ENCODE results near the gene KANSL3.

Gene KANSL3

DNA sequence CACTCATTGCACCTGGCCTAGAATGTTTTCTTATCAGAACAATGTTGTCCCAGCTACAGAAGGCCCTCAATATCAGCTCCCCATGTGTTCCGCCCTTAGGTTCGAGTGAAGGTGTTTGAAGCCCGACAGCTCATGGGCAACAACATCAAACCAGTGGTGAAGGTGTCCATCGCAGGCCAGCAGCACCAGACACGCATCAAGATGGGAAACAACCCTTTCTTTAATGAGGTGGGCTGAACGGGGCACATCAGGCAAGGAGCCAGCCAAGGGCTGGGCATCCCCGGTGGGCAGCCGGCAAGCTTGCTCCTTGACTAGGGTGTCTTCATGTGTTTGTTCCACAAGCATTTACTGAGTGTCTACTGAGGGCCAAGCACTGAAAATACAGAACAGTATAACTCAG is 13.7 kb upstream of the KANSL3 start:
- no peak for DNase-seq

- no peak for DNase-seq
Measured at GRCh38 chr2:96649342-96649741, 11.2 kb upstream of the KANSL3 start.

DNA sequence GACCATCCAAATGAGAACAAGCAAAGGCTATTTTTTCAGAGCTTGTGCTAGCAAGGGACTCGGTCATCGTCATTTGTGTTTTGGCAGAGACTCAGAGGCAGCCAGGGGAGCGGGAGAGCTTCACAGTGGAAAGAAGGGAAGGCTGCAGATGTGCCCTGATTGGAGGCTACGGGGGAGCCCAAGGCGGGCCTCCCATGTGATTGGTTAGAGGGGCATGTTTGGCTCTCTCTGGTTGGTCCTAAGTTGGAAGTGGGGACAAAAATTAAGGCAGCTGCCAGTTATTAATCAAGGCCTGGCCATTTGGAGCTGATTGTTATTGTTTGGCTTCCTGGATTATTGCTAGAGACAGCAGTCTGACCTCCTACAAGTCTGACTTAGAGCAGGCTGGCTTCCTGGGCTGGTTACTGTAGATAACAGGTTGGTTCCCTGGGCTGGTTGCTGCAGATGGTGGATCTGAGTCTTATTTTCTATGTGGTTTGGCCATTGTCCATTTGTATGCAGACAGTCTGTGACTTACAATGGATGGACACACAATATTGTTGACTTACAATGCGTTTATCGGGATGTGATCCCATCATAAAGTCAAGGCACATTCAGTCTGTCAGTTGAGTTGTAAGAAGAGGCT is 10.3 kb upstream of the KANSL3 start:
- DNase-seq = no peak

DNA sequence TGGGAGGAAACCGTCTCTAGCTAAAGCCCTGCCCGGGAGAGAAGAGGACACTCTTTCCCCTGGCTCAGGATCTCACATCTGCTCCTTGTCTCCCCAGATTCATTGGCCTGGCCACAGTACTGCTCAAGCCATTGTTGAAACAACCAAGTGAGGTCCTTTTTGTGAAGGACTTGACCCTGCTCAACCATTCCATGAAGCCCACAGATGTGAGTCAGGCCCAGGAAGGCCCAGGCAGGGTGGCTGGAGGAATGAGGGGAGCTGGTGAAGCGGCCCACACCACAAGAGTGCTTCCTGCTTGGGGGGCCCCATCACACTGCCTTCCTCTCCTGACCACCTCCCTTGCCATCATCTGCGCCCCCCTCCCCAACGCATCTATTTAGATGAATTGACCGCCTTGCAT is 9.6 kb upstream of the KANSL3 start:
- DNase-seq = no peak

DNA sequence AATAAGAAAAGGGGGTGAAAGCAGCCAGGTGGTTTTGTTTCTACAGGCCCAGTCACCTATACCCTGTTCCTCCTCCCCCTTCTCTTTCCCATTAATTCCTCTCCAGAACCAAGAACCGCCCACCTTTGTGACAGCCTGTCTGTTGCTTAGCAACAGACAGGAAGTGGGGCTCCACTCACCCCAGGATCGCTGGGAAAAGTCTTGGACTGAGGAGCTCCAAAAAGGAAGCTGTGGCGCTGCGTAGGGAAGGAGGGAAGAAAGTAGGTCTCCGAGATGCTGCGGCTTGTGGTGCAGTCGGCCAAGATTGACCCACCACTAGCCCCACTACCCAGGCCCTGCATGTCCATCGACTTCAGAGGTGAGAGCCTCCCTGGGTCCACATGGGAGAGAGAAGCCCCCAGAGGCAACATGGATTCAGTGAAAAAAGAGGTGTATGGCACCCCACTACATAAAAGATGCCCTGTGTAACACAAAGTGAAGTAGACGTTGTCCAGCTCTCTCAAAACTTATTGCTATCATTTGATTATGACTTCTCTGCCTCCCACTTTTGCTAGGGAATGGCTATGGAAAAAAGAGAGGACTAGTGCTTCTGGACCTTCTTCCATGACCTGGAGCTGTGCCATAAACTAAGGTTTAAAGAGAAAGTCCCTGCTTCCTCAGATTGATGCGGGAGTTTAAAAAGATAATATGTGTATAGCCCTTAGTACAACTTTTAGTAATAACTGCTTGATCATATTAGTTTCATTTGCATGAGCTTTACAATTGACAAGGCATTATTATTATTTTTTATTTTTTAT is 4.7 kb upstream of the KANSL3 start, which contains the start of gene FER1L5:
Gene FER1L5, plus strand, starts transcription at position 201 of the 797 bp plus-strand sequence. Its CDS starts 73 bp downstream, at position 274.
- no peak for DNase-seq

GRCh38 chr2:96637385-96638143 is 548 bp downstream of the KANSL3 start:
- DNase-seq = peak; percentile 77

- DNase-seq = no peak
Measured at GRCh38 chr2:96636551-96637171, 1.5 kb downstream of the KANSL3 start.

DNA sequence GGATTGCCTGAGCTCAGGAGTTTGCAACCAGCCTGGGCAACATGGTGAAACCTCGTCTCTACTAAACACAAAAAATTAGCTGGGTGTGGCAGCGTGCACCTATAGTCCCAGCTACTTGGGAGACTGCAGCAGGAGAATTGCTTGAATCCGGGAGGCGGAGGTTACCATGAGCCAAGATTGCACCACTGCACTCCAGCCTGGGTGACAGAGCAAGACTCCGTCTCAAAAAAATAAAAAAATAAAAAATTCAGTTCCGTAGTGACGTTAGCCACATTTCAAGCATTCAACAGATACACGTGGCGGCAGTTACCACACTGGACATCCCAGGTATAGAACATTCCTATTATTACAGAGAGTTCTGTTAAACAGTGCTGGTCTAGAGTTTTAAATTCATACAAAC is 4.5 kb downstream of the KANSL3 start:
- DNase-seq = no peak

DNA sequence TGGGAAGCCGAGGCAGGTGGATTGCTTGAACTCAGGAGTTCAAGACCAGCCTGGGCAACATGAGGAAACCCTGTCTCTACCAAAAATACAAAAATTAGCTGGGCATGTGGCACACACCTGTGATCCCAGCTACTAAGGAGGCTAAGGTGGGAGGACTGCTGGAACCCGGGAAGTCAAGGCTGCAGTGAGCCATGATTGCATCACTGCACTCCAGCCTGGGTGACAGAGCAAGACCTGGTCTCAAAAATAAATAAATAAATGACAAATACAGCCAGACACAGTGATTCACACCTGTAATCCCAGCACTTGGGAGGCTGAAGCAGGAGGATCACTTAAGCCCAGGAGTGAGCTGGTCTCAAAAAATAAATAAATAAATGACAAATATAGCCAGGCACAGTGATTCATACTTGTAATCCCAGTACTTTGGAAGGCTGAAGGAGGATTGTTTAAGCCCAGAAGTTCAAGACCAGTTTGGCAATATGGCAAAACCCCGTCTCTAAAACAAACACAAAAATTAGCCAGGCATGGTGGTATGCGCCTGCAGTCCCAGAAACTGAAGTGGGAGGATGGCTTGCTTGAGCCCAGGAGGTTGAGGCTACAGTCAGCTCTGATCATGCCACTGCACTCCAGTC is 6.2 kb downstream of the KANSL3 start:
- no peak for DNase-seq

GRCh38 chr2:96626553-96626942 is 11.6 kb downstream of the KANSL3 start:
- DNase-seq = no peak

DNA sequence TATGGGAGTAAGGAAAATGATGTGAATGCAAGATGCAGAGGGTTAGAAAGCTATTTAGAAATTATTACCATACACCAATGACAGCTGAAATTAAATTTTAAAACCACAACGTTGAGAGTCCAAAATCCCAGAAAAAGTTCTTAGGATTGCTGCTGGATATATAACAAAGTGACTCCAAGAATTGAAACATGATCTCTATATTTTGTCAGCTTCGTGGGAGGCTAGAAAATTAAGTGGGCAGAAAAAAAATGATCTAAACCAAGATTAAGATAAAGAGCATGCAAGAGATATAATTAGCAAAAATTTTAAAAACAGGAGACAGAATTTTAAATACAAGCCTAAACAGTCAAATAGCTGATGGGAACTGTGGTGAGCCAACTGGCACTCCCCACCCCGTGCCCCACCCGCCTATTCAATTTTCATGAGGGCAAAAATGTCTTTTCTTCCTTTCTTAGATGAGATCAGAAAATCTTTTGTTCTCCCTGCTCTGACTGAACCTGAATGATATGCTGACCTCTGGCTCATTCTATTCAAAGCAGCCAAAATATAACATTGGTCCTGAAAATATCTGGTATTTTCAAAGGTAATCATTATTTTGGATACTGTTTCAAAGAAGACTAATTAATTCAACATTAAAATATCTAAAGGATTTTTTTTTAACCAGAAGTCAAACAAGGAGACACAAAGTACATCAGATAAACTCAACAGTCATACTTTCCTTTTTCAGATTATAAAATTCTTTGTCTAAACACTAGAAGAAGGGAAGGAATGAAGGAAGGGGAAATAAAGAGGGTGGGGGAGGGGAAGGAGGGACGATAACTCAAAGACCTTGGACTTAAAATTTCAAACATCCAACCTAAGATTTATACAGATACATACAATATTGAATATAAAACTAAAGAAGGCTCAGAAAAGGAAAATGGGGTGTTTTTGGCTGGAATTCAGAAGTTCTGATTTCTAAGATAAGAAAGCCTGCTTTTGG is 12.2 kb downstream of the KANSL3 start:
- DNase-seq = no peak

- no peak for DNase-seq
Measured at GRCh38 chr2:96623116-96623515, 15.0 kb downstream of the KANSL3 start.

- no peak for DNase-seq
Measured at GRCh38 chr2:96622544-96622943, 15.6 kb downstream of the KANSL3 start.

GRCh38 chr2:96618596-96619283 is 19.4 kb downstream of the KANSL3 start:
- no peak for DNase-seq

DNA sequence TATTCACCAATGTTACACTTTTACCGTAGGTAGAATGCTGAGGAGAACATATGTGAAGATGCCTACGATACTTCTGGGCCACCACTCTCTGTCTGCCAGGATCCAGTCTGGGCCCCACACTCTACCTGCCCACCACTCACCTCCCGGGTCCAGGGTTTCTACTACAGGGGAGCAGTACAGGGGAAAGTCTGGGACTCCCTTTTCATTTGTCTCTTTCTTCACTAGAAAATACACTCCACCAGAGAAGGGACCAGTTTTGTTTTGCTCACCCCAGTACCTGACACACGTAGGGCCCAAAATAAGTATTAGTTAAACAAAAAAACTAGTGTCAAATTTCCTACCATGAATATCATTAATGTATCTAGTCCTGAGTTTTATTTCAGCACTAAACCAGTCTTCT is 21.1 kb downstream of the KANSL3 start:
- no peak for DNase-seq

- DNase-seq = no peak
Measured at GRCh38 chr2:96616535-96616934, 21.6 kb downstream of the KANSL3 start.

DNA sequence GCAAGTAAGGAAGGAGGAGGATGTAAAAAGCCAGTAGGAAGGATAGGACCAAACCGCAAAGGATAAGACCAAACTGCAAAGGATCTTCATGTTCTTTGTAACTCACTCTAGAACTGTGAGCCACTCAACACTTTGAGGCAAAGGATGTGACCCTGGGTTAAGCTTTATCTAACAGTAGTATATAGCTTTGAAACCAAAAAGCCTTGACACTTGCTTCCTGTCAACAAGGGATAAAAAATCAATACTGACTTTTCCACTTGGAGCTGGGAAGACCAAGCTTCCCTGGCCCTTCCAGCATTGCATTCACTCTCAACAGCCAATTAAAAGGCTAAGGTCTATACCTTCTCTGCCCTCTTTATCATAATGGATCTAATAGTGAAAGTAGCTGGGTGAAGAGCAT is 22.0 kb downstream of the KANSL3 start:
- DNase-seq = no peak

- no peak for DNase-seq
Measured at GRCh38 chr2:96608469-96609455, 29.4 kb downstream of the KANSL3 start.

- DNase-seq = no peak
Measured at GRCh38 chr2:96604104-96604503, 34.0 kb downstream of the KANSL3 start.
